Calu3 (cell line): Measurements from ENCODE around the gene ARMC12. TPM values are rescaled to one million over a fixed set of nuclear protein-coding genes. Genes with fewer than 3 reads are reported as not detected.
A peak's percentile ranks its signal among the peaks of the same experiment; 100 is the strongest.

Source experiments
- BruUV-seq: library from RNA; stranded (reverse); fragments of 400-500 nt; replicated peaks from 2 replicates; lab custom pipeline; 2021; lab: Mats Ljungman, UMichigan
- CTCF ChIA-PET: fragments of 300-600 bp; sonication (Branson Sonifier 250); formaldehyde crosslinking; loops from one replicate; lab custom pipeline; 2022; ENCODE audit warnings: antibody characterized with exemption; lab: Charles Lee
- DNase-seq: peaks from one replicate; pipeline ENCODE4 v3.0.0; 2022
- H3K27ac Mint-ChIP-seq: one replicate; pipeline ENCODE4 v1.8.0; 2022; ENCODE audit warnings: mixed read lengths; ENCODE audit not compliant: unreplicated experiment
- H3K27me3 Mint-ChIP-seq: one replicate; pipeline ENCODE4 v1.8.0; 2022; ENCODE audit warnings: mixed read lengths; ENCODE audit not compliant: unreplicated experiment
- H3K36me3 Mint-ChIP-seq: one replicate; pipeline ENCODE4 v1.8.0; 2022; ENCODE audit warnings: mild to moderate bottlenecking, moderate library complexity, mixed read lengths; ENCODE audit not compliant: insufficient read depth, unreplicated experiment
- H3K4me1 Mint-ChIP-seq: one replicate; pipeline ENCODE4 v1.8.0; 2022; ENCODE audit warnings: mild to moderate bottlenecking, low read depth, mixed read lengths; ENCODE audit not compliant: unreplicated experiment
- H3K4me3 Mint-ChIP-seq: one replicate; pipeline ENCODE4 v1.8.0; 2022; ENCODE audit warnings: mild to moderate bottlenecking, low read depth, moderate library complexity, mixed read lengths; ENCODE audit not compliant: unreplicated experiment
- H3K9me3 Mint-ChIP-seq: one replicate; pipeline ENCODE4 v1.8.0; 2022; ENCODE audit warnings: low read depth, mixed read lengths; ENCODE audit not compliant: unreplicated experiment
- CTCF ChIP-seq: fragments of 200-600 bp; IDR thresholded peaks from one replicate; pipeline ENCODE4 v1.8.0; 2022; ENCODE audit warnings: antibody characterized with exemption; ENCODE audit not compliant: unreplicated experiment
- intact Hi-C: fragments of 100-400 bp; cut with micrococcal nuclease; formaldehyde crosslinking; loops from one replicate; pipeline ENCODE4 v1.10.0; 2022; ENCODE audit not compliant: unreplicated experiment
- total RNA-seq: library from RNA; stranded (reverse); gene quantifications from 2 replicates; pipeline ENCODE4 v1.2.3, GENCODE V29; 2022

ARMC12 gene
- total RNA-seq, 1 experiment from 2014 or later, result not detected

GRCh38 chr6:35775031-35775430 is 38.2 kb downstream of the ARMC12 start:
- no peak overlapping the region for H3K27ac Mint-ChIP-seq
- no peaks in the 10 kb centered on the region for H3K9me3 Mint-ChIP-seq
- no TSS peak for BruUV-seq
- CTCF ChIA-PET, result interaction anchor here (1.6 kb wide), 1 partner anchor 10 kb away, joined by 3 read pairs; no protein-coding TSS in a partner anchor
- H3K27me3 Mint-ChIP-seq, result peaks cover 16% of the 10 kb centered on the region
- no peak for DNase-seq
- H3K4me3 Mint-ChIP-seq, result no peak overlapping the region
- peaks cover 14% of the 10 kb centered on the region for H3K4me1 Mint-ChIP-seq
- no peak for TF ChIP-seq CTCF
- peaks cover 5% of the 10 kb centered on the region for H3K36me3 Mint-ChIP-seq
- intact Hi-C loops, result no loop called here

DNA sequence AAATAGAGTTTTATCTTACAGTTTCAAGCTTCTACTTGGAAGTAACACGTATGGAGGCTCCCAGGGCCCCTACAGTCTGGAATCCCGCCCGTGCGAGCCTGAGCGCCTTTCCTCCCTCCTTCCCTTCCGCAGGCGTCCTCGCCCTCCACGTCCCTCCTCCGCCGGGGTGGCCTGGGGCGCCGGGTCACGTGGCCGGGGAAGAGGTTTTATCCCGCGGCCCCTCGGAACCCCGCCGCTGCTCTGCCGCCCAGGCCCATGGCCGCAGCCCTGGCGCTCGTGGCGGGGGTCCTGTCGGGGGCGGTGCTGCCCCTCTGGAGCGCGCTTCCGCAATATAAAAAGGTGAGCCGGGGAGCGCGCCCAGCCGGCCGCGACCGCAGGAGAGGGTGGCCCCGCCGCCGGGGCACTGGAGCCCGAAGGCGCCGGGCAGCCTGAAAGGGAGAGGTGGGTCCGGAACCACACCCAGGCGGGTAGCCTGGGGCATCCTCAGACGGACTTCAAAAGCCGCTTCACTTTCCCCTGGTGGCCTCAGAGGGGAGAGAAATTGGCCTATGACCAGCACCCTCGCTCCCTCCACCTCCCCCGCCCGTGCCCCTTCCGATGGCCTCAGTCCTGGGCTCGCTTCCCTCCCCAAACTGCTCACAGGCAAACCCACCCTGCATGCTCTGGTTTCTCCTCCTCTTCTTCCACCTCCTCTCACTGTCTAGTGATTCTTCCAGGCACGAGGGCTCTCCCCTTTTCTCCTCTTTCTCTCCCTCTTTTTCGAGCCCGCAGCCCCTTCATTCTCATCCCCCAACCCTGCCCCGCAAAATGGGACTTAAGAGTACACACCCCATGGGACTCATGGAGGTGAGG is 39.8 kb downstream of the ARMC12 start, which contains the start of gene CLPSL2:
Gene CLPSL2 (plus strand): TSS at position 235 of the 852 bp plus-strand sequence. CDS start 21 bp downstream, at position 256.
- H3K4me1 Mint-ChIP-seq, result peaks cover 16% of the 10 kb centered on the region
- peaks cover 5% of the 10 kb centered on the region for H3K36me3 Mint-ChIP-seq
- CTCF ChIA-PET, result interaction anchor here (1.6 kb wide), 1 partner anchor 12 kb away, joined by 3 read pairs; no protein-coding TSS in a partner anchor
- no peak for TF ChIP-seq CTCF
- H3K27me3 Mint-ChIP-seq, result peaks cover 16% of the 10 kb centered on the region
- intact Hi-C loops, result no loop called here
- H3K9me3 Mint-ChIP-seq, result no peaks in the 10 kb centered on the region
- H3K4me3 Mint-ChIP-seq, result peak within 1 kb of the TSS; percentile 69
- peak; percentile 52 for DNase-seq
- H3K27ac Mint-ChIP-seq, result no peak within 1 kb of the TSS
- no TSS peak for BruUV-seq

DNA sequence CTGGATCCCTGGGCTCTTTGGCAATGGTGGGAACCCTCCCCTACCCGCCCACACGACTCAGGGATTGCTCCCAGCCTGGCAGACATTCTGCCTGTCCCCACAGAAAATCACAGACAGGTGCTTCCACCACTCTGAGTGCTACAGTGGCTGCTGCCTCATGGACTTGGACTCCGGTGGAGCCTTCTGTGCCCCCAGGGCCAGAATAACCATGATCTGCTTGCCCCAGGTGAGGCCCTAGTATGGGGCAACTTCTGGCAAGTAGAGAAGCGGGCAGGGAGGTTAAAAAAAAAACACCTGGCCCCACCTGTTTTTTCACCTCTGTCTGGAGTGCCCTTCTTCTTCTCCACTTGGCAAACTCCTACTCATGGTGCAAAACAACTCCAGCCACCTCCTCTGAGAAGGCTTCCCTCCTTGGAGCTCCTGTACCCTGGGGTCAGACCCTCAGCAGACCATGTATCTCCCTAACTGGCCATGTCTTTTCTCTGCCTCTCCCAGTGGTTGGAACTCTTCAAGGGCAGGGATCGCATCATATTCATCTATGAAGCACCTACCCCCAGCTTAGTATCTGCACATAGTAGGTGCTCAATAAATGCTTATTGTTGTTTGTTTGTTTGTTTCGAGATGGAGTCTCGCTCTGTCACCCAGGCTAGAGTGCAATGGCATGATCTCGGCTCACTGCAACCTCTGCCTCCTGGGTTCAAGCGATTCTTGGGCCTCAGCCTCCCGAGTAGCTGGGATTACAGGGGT is 40.7 kb downstream of the ARMC12 start:
- CTCF ChIA-PET, result no interaction called here
- DNase-seq, result no peak
- Mint-ChIP-seq H3K27me3 (peaks cover 16% of the 10 kb centered on the region), H3K4me3 (peak overlapping the region; percentile 69), H3K9me3 (no peaks in the 10 kb centered on the region), H3K4me1 (peaks cover 26% of the 10 kb centered on the region), H3K36me3 (peaks cover 5% of the 10 kb centered on the region), H3K27ac (no peak overlapping the region)
- BruUV-seq, result no TSS peak
- TF ChIP-seq CTCF, result no peak
- intact Hi-C loops, result no loop called here

GRCh38 chr6:35778437-35778836 is 41.6 kb downstream of the ARMC12 start:
- DNase-seq, result no peak
- H3K4me1 Mint-ChIP-seq, result peaks cover 28% of the 10 kb centered on the region
- H3K36me3 Mint-ChIP-seq, result peaks cover 5% of the 10 kb centered on the region
- no peaks in the 10 kb centered on the region for H3K9me3 Mint-ChIP-seq
- intact Hi-C loops, result no loop called here
- H3K27me3 Mint-ChIP-seq, result peaks cover 16% of the 10 kb centered on the region
- H3K4me3 Mint-ChIP-seq, result no peak overlapping the region
- no TSS peak for BruUV-seq
- no peak for TF ChIP-seq CTCF
- CTCF ChIA-PET, result no interaction called here
- no peak overlapping the region for H3K27ac Mint-ChIP-seq
